Ishikawa (cell line): Measurements from ENCODE around the gene ZFYVE21.
A peak's percentile ranks its signal among the peaks of the same experiment; 100 is the strongest.

ENCODE experiments used
- CEBPB ChIP-seq: IDR thresholded peaks from 2 replicates; pipeline ENCODE4 v1.6.1; 2012
- CREB1 ChIP-seq: IDR thresholded peaks from 2 replicates; pipeline ENCODE4 v1.6.1; 2012; ENCODE audit warnings: low read depth
- EGR1 ChIP-seq: IDR thresholded peaks from 2 replicates; pipeline ENCODE4 v1.6.1; 2012
- EP300 ChIP-seq: IDR thresholded peaks from 2 replicates; pipeline ENCODE4 v1.6.1; 2012; ENCODE audit warnings: borderline replicate concordance
- FOXM1 ChIP-seq: IDR thresholded peaks from 2 replicates; pipeline ENCODE4 v1.6.1; 2012; ENCODE audit warnings: low read depth, borderline replicate concordance
- NFIC ChIP-seq: IDR thresholded peaks from 2 replicates; pipeline ENCODE4 v1.6.1; 2012
- RAD21 ChIP-seq: IDR thresholded peaks from 2 replicates; pipeline ENCODE4 v1.6.1; 2012; ENCODE audit warnings: low read depth
- TAF1 ChIP-seq: IDR thresholded peaks from 2 replicates; pipeline ENCODE4 v1.6.1; 2012; ENCODE audit warnings: low read depth, mild to moderate bottlenecking
- TCF12 ChIP-seq: IDR thresholded peaks from 2 replicates; pipeline ENCODE4 v1.6.1; 2012; ENCODE audit warnings: low read depth
- TEAD4 ChIP-seq: IDR thresholded peaks from 2 replicates; pipeline ENCODE4 v1.6.1; 2012
- YY1 ChIP-seq: IDR thresholded peaks from 2 replicates; pipeline ENCODE4 v1.6.1; 2012; ENCODE audit warnings: low read depth
- ZBTB7A ChIP-seq: IDR thresholded peaks from 2 replicates; pipeline ENCODE4 v1.6.1; 2012; ENCODE audit warnings: low read depth
- TF ChIP-seq, protein P1 (sequence below): IDR thresholded peaks from 2 replicates; pipeline ENCODE4 v1.6.1; 2012
- TF ChIP-seq, protein P2 (sequence below): IDR thresholded peaks from 2 replicates; pipeline ENCODE4 v1.6.1; 2012; ENCODE audit warnings: low read depth, mild to moderate bottlenecking
- TF ChIP-seq, protein P3 (sequence below): IDR thresholded peaks from 2 replicates; pipeline ENCODE4 v1.6.1; 2012

ZFYVE21 gene

GRCh38 chr14:103695296-103696069 lies 20.1 kb upstream of the ZFYVE21 start:
- TF ChIP-seq NFIC (no peak), TEAD4 (no peak), TAF1 (no peak), CEBPB (no peak), YY1 (no peak)
- TF ChIP-seq, protein P1, sequence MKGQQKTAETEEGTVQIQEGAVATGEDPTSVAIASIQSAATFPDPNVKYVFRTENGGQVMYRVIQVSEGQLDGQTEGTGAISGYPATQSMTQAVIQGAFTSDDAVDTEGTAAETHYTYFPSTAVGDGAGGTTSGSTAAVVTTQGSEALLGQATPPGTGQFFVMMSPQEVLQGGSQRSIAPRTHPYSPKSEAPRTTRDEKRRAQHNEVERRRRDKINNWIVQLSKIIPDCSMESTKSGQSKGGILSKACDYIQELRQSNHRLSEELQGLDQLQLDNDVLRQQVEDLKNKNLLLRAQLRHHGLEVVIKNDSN: no peak

DNA sequence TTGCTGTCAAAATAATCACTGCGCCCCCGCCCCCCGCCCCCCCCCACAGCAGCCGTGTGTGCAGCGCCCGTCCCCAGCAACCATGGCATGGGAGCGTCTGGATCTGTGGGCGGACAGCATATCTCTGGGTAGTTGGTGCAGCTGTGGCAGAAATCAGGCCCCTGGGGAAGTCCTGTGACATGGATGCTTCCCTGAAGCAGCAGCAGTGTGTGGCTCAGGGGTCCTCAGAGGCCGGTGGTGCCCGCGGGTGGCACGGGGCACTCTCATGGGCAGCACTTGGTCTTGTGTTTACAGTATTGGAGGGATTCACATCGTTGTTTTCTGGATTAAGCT lies 19.6 kb upstream of the ZFYVE21 start:
- no peak for TF ChIP-seq TEAD4
- TF ChIP-seq FOXM1: no peak
- TF ChIP-seq, protein P2, sequence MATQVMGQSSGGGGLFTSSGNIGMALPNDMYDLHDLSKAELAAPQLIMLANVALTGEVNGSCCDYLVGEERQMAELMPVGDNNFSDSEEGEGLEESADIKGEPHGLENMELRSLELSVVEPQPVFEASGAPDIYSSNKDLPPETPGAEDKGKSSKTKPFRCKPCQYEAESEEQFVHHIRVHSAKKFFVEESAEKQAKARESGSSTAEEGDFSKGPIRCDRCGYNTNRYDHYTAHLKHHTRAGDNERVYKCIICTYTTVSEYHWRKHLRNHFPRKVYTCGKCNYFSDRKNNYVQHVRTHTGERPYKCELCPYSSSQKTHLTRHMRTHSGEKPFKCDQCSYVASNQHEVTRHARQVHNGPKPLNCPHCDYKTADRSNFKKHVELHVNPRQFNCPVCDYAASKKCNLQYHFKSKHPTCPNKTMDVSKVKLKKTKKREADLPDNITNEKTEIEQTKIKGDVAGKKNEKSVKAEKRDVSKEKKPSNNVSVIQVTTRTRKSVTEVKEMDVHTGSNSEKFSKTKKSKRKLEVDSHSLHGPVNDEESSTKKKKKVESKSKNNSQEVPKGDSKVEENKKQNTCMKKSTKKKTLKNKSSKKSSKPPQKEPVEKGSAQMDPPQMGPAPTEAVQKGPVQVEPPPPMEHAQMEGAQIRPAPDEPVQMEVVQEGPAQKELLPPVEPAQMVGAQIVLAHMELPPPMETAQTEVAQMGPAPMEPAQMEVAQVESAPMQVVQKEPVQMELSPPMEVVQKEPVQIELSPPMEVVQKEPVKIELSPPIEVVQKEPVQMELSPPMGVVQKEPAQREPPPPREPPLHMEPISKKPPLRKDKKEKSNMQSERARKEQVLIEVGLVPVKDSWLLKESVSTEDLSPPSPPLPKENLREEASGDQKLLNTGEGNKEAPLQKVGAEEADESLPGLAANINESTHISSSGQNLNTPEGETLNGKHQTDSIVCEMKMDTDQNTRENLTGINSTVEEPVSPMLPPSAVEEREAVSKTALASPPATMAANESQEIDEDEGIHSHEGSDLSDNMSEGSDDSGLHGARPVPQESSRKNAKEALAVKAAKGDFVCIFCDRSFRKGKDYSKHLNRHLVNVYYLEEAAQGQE: no peak
- TF ChIP-seq, protein P3, sequence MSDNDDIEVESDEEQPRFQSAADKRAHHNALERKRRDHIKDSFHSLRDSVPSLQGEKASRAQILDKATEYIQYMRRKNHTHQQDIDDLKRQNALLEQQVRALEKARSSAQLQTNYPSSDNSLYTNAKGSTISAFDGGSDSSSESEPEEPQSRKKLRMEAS: no peak
- no peak for TF ChIP-seq ZBTB7A
- TF ChIP-seq CEBPB: no peak
- no peak for TF ChIP-seq TCF12
- TF ChIP-seq NFIC: no peak
- TF ChIP-seq TAF1: no peak
- no peak for TF ChIP-seq EGR1
- TF ChIP-seq EP300: no peak
- no peak for TF ChIP-seq CREB1
- TF ChIP-seq, protein P1: no peak
- TF ChIP-seq YY1: no peak
- no peak for TF ChIP-seq RAD21

GRCh38 chr14:103696466-103697071 lies 19.0 kb upstream of the ZFYVE21 start:
- peak; percentile 63; the same call in 1 of the 2 replicates for TF ChIP-seq ZBTB7A
- no peak for TF ChIP-seq TEAD4

GRCh38 chr14:103697206-103697602 lies 18.4 kb upstream of the ZFYVE21 start:
- TF ChIP-seq YY1 (no peak), EP300 (no peak), TEAD4 (no peak), TAF1 (no peak), CEBPB (no peak), NFIC (no peak), TCF12 (no peak), FOXM1 (no peak), RAD21 (no peak), ZBTB7A (no peak), EGR1 (no peak), CREB1 (no peak)
- TF ChIP-seq, protein P2: no peak
- TF ChIP-seq, protein P1: no peak
- TF ChIP-seq, protein P3: no peak

DNA sequence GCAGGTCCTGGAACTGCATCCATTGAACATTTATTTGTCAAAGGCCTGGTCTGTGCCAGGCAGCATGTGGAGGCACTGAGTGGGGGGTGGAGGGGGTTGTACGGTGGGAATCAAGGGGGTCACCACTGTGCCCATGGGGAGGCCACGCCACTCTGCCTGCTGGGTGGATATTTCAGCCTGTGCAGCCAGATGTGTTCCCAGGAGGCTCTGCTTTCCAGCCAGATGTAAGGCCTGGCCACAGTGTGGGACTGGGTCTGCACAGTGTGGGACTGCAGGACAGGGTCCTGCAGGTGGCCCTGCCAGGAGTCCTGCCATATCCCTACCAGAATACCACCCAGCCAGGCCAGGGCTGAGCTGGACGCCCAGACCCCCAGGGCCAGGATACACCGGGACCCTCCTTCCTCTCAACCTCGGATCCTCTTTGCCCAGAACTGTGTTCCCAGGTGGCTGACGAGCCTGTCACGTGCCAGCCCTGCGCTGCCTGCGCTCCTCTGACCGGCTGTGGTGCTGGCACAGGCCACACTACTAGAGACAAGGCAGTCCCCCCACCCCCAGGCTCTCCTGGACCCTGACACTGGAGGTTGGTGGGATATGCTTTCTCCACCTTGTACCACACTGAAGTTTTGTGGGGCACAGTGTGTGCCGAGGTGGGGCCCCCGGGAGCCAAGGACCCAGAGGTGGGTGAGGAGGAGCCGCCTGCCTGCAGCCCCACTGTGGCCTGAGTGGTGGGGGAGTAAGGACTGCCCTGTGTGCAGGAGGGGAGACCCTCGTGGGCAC lies 17.8 kb upstream of the ZFYVE21 start:
- TF ChIP-seq NFIC: no peak
- no peak for TF ChIP-seq EP300
